Measurements from ENCODE around the gene GALNT10. TPM values are rescaled to one million over a fixed set of nuclear protein-coding genes. Genes with fewer than 3 reads are reported as not detected.
"Not testable (repeated sequence)": the region's sequence is repeated elsewhere in the genome, so short reads cannot be mapped to it uniquely, and the experiment has no call there.

The GALNT10 gene
- total and polyA plus RNA-seq, 3 donors from 2014 or later, result 15.7 to 19.3 (median 17.2) TPM

GRCh38 chr5:154359221-154359573, 168.7 kb downstream of the GALNT10 start:
- no peaks in the 10 kb centered on the region for H3K36me3 ChIP-seq (ENCODE audit: low read depth, missing control alignments)
- intact Hi-C loops (cut with DNase I; ENCODE audit: low total_unique reads), result no loop called here
- no peaks in the 10 kb centered on the region for H3K9me3 ChIP-seq
- H3K4me3 ChIP-seq, result no peak overlapping the region
- WGBS, 2 donors, result 40 to 53% methylated on average over 4 of the region's 4 CpGs
- TF ChIP-seq POLR2A (IDR thresholded peaks at IDR 0.05) (no peak), CTCF (IDR thresholded peaks at IDR 0.05) (no peak)
- H3K27ac ChIP-seq, result peak overlapping the region in 1 of 2 donors; percentile 63
- H3K4me1 ChIP-seq, result peaks cover 34% of the 10 kb centered on the region
- no peaks in the 10 kb centered on the region for H3K27me3 ChIP-seq
- peak; percentile 30 for DNase-seq

GRCh38 chr5:154360241-154360640, 169.7 kb downstream of the GALNT10 start:
- intact Hi-C loops (cut with DNase I; ENCODE audit: low total_unique reads); H3K27ac ChIP-seq; DNase-seq; H3K36me3 ChIP-seq (ENCODE audit: low read depth, missing control alignments); H3K27me3 ChIP-seq; H3K4me3 ChIP-seq; H3K9me3 ChIP-seq: not testable (repeated sequence)
- peaks cover 29% of the 10 kb centered on the region for H3K4me1 ChIP-seq
- WGBS, 2 donors, result 87 to 96% methylated on average over 7 of the region's 7 CpGs

GRCh38 chr5:154363411-154363810, 172.9 kb downstream of the GALNT10 start:
- WGBS, 2 donors, result 77 to 92% methylated on average over 4 of the region's 4 CpGs
- intact Hi-C loops (cut with DNase I; ENCODE audit: low total_unique reads), result no loop called here
- Histone ChIP-seq H3K27me3 (no peaks in the 10 kb centered on the region), H3K27ac (no peak overlapping the region), H3K4me1 (peaks cover 14% of the 10 kb centered on the region), H3K4me3 (no peak overlapping the region), H3K9me3 (no peaks in the 10 kb centered on the region), H3K36me3 (ENCODE audit: low read depth, missing control alignments) (no peaks in the 10 kb centered on the region)
- no peak for TF ChIP-seq CTCF (IDR thresholded peaks at IDR 0.05)
- no peak for TF ChIP-seq POLR2A (IDR thresholded peaks at IDR 0.05)
- no peak for DNase-seq

GRCh38 chr5:154364771-154365170, 174.2 kb downstream of the GALNT10 start:
- intact Hi-C loops (cut with DNase I; ENCODE audit: low total_unique reads), result no loop called here
- no peak for DNase-seq
- H3K36me3 ChIP-seq (ENCODE audit: low read depth, missing control alignments), result no peaks in the 10 kb centered on the region
- H3K4me3 ChIP-seq, result no peak overlapping the region
- WGBS, 2 donors, result 66 to 69% methylated on average over 2 of the region's 2 CpGs
- H3K4me1 ChIP-seq, result peaks cover under 1% of the 10 kb centered on the region
- no peak for TF ChIP-seq POLR2A (IDR thresholded peaks at IDR 0.05)
- TF ChIP-seq CTCF (IDR thresholded peaks at IDR 0.05), result no peak
- H3K27me3 ChIP-seq, result no peaks in the 10 kb centered on the region
- no peak overlapping the region for H3K27ac ChIP-seq
- H3K9me3 ChIP-seq, result no peaks in the 10 kb centered on the region

- no peak for TF ChIP-seq CTCF (IDR thresholded peaks at IDR 0.05)
- no peak for TF ChIP-seq POLR2A (IDR thresholded peaks at IDR 0.05)
- peaks cover 9% of the 10 kb centered on the region for H3K4me1 ChIP-seq
- no peaks in the 10 kb centered on the region for H3K27me3 ChIP-seq
- DNase-seq, result no peak
- no peak overlapping the region for H3K4me3 ChIP-seq
- H3K9me3 ChIP-seq, result no peaks in the 10 kb centered on the region
- no peaks in the 10 kb centered on the region for H3K36me3 ChIP-seq (ENCODE audit: low read depth, missing control alignments)
- H3K27ac ChIP-seq, result no peak overlapping the region
- intact Hi-C loops (cut with DNase I; ENCODE audit: low total_unique reads), result no loop called here
- 29 to 32% methylated on average over 1 of the region's 1 CpG for WGBS, 2 donors
Observed at GRCh38 chr5:154365823-154366222, 175.3 kb downstream of the GALNT10 start.
